ENCODE data around the gene SLC16A2. TPM values are rescaled to one million over a fixed set of nuclear protein-coding genes. Genes with fewer than 3 reads are reported as not detected.
A peak's percentile ranks its signal among the peaks of the same experiment; 100 is the strongest.

The SLC16A2 gene
- total and polyA plus RNA-seq, 11 donors: 2.2 to 12.1 (median 7.2) TPM

DNA sequence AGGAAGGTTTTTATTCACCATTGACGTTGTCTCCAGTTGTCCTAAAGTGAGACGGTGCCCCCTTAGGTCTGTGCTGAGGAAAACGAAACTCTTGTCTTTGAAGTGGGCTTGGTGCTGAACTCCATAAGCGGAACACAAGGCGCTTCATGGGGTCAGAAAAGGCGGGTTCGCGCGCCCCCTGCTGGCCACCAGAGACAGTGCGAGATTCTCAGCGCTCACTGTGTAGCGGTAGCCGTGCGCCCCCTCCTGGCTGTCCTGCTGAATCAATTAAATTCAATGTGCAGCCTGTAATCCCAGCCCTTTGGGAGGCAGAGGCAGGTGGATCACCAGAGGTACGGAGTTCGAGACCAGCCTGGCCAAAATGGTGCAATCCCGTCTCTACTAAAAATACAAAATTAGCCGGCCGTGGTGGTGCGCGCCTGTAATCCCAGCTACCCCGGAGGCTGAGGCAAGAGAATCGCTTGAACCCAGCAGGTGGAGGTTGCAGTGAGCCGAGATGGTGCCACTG is 129.1 kb downstream of the SLC16A2 start:
- ATAC-seq (peak; percentile 71 to 95 (median 90)), DNase-seq (peak; percentile 78 to 88 (median 81))
- 12 to 29% (median 20%) methylated on average over 24 of the region's 24 CpGs for WGBS, 4 donors
- intact Hi-C loops (cut with DNase I): loop anchor here in 7 of 10 donors (1.0 to 10.0 kb wide), 5 partner anchors 166 to 698 kb away; partner anchors contain the start of gene XIST (in 5 of the 7)
- H3K27ac ChIP-seq: peak overlapping the region in 1 of 12 donors; percentile 15
- TF ChIP-seq POLR2A (IDR thresholded peaks at IDR 0.05): no peak
- TF ChIP-seq, protein P1, sequence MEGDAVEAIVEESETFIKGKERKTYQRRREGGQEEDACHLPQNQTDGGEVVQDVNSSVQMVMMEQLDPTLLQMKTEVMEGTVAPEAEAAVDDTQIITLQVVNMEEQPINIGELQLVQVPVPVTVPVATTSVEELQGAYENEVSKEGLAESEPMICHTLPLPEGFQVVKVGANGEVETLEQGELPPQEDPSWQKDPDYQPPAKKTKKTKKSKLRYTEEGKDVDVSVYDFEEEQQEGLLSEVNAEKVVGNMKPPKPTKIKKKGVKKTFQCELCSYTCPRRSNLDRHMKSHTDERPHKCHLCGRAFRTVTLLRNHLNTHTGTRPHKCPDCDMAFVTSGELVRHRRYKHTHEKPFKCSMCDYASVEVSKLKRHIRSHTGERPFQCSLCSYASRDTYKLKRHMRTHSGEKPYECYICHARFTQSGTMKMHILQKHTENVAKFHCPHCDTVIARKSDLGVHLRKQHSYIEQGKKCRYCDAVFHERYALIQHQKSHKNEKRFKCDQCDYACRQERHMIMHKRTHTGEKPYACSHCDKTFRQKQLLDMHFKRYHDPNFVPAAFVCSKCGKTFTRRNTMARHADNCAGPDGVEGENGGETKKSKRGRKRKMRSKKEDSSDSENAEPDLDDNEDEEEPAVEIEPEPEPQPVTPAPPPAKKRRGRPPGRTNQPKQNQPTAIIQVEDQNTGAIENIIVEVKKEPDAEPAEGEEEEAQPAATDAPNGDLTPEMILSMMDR (IDR thresholded peaks at IDR 0.05): peak; percentile 88 to 99 (median 95)
- H3K9me3 ChIP-seq: peaks cover 0 to 1% (median 0%) of the 10 kb centered on the region in 12 donors
- peaks cover 0 to 10% (median 0%) of the 10 kb centered on the region in 9 donors for H3K27me3 ChIP-seq
- no peaks in the 10 kb centered on the region for H3K36me3 ChIP-seq
- no peaks in the 10 kb centered on the region for H3K4me1 ChIP-seq
- H3K4me3 ChIP-seq: peak overlapping the region in 3 of 12 donors; percentile 8 to 32 (median 25)

DNA sequence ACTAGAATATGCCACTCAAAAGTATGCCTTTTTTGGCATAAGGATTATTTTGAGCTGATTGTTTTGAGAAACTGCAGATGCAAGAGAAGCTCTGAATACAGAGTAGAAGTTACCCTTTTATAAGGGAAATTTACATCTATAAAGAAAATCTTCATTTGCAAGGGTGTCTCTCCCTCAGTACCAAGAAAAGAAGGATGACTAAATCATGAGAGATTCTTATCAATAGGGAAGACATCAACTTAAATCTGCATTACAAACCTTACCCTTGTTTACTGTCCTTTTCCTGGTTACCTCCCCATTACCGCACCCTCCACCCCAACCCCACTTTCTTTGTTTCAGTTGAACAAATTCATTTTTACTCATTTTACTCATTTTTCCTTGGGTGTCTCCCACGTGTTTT is 130.6 kb downstream of the SLC16A2 start:
- no peaks in the 10 kb centered on the region for H3K36me3 ChIP-seq
- ATAC-seq (no peak), DNase-seq (no peak)
- H3K4me3 ChIP-seq: no peak overlapping the region
- 47 to 63% (median 54%) methylated on average over 2 of the region's 2 CpGs for WGBS, 4 donors
- TF ChIP-seq, protein P1 (IDR thresholded peaks at IDR 0.05): no peak
- TF ChIP-seq POLR2A (IDR thresholded peaks at IDR 0.05): no peak
- no peak overlapping the region for H3K27ac ChIP-seq
- intact Hi-C loops (cut with DNase I): loop anchor here in 7 of 10 donors (2.0 to 10.0 kb wide), 4 partner anchors 167 to 700 kb away; partner anchors contain the start of gene XIST (in 5 of the 7)
- no peaks in the 10 kb centered on the region for H3K9me3 ChIP-seq
- no peaks in the 10 kb centered on the region for H3K4me1 ChIP-seq
- H3K27me3 ChIP-seq: peaks cover 0 to 10% (median 0%) of the 10 kb centered on the region in 9 donors

DNA sequence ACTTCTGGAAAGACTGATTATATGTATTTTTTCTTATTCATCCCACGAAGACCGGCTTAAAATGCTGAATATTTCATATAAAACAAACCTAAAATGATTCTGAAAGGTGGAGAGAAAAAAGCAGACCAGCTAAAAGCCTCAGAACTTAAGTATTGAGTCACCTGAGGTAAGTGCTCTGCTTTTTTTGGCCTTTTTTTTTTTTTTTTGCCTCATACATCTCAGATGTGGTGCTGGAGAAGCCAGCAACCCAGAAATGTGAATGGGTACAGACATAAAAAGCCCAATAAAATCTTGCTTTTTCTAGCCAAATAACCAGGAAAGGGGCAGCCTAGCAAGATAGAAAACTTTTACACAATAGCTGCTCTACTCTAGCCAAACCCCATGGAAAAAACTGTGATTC is 136.1 kb downstream of the SLC16A2 start:
- Histone ChIP-seq H3K9me3 (no peaks in the 10 kb centered on the region), H3K27me3 (peaks cover 0 to 26% (median 0%) of the 10 kb centered on the region in 9 donors), H3K36me3 (no peaks in the 10 kb centered on the region), H3K4me1 (no peaks in the 10 kb centered on the region), H3K27ac (no peak overlapping the region), H3K4me3 (no peak overlapping the region)
- DNase-seq (no peak), ATAC-seq (no peak)
- intact Hi-C loops (cut with DNase I): loop anchor here in 4 of 10 donors (10.0 kb wide), 2 partner anchors 173 to 703 kb away; partner anchors contain the start of gene XIST (in 4 of the 4)
- TF ChIP-seq POLR2A (IDR thresholded peaks at IDR 0.05): no peak
- TF ChIP-seq, protein P1 (IDR thresholded peaks at IDR 0.05): no peak
- WGBS, 4 donors: 64 to 96% (median 82%) methylated on average over 2 of the region's 2 CpGs

DNA sequence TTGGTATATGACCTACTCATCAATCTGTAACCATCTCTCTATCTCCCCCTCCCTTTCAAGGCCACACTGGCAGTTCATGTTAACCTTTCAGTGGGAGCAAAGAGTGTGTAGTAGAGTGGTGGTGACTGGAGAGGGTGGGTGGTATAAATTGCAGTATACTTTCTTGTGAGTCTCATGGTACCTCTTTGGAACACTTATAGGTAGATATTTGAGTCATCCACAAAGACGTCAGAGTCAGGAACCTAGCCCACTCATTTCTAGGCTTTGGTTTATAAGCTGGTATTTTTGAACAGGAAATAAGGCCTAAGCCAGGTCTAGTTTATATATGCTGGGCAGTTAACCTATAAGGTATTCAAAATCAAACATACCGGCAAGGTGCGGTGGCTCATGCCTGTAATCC is 156.8 kb downstream of the SLC16A2 start:
- Histone ChIP-seq H3K27ac (no peak overlapping the region), H3K4me1 (no peaks in the 10 kb centered on the region), H3K36me3 (no peaks in the 10 kb centered on the region), H3K27me3 (no peaks in the 10 kb centered on the region), H3K4me3 (no peak overlapping the region), H3K9me3 (no peaks in the 10 kb centered on the region)
- 89 to 98% (median 92%) methylated on average over 3 of the region's 3 CpGs for WGBS, 4 donors
- DNase-seq: no peak
- intact Hi-C loops (cut with DNase I): no loop called here
- ATAC-seq: no peak
- TF ChIP-seq, protein P1 (IDR thresholded peaks at IDR 0.05): no peak
- no peak for TF ChIP-seq POLR2A (IDR thresholded peaks at IDR 0.05)
